ENCODE data around the gene NUTM2F.
"Not testable (repeated sequence)": the region's sequence is repeated elsewhere in the genome, so short reads cannot be mapped to it uniquely, and the experiment has no call there.

DNA sequence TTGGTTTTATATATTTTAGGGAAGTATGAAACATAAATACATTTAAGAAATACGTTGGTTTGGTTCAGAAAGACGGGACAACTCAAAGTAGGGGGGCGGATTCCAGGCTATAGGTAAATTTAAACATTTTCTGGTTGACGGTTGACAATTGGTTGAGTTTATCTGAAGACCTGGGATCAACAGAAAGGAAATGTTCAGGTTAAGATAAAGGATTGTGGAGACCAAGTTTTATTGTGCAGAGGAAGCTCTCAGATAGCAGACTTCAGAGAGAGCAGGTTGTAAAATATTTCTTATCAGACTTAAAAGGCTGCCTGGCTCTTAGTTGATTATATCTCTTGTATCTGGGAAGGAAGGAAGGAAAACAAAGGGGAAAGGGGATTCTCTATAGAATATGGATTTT lies 51.4 kb downstream of the NUTM2F start:
- TF ChIP-seq, protein P1, sequence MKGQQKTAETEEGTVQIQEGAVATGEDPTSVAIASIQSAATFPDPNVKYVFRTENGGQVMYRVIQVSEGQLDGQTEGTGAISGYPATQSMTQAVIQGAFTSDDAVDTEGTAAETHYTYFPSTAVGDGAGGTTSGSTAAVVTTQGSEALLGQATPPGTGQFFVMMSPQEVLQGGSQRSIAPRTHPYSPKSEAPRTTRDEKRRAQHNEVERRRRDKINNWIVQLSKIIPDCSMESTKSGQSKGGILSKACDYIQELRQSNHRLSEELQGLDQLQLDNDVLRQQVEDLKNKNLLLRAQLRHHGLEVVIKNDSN (CRISPR knock-in tag; IDR thresholded peaks at IDR 0.05): not testable (repeated sequence)
- TF ChIP-seq CTCF (IDR thresholded peaks at IDR 0.05); TCF7 (CRISPR knock-in tag; IDR thresholded peaks at IDR 0.05; ENCODE audit: low read depth); ARID4B (CRISPR knock-in tag; IDR thresholded peaks at IDR 0.05; ENCODE audit: borderline replicate concordance); NR3C1 (CRISPR knock-in tag; conservative IDR thresholded peaks at IDR 0.05; ENCODE audit: low read depth); NFYB (CRISPR knock-in tag; conservative IDR thresholded peaks at IDR 0.05; ENCODE audit: low read depth): not testable (repeated sequence)
- TF ChIP-seq, protein P2, sequence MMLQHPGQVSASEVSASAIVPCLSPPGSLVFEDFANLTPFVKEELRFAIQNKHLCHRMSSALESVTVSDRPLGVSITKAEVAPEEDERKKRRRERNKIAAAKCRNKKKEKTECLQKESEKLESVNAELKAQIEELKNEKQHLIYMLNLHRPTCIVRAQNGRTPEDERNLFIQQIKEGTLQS (CRISPR knock-in tag; conservative IDR thresholded peaks at IDR 0.05): not testable (repeated sequence)
- TF ChIP-seq, protein P3, sequence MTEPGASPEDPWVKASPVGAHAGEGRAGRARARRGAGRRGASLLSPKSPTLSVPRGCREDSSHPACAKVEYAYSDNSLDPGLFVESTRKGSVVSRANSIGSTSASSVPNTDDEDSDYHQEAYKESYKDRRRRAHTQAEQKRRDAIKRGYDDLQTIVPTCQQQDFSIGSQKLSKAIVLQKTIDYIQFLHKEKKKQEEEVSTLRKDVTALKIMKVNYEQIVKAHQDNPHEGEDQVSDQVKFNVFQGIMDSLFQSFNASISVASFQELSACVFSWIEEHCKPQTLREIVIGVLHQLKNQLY (CRISPR knock-in tag; IDR thresholded peaks at IDR 0.05): not testable (repeated sequence)
- TF ChIP-seq, protein P4, sequence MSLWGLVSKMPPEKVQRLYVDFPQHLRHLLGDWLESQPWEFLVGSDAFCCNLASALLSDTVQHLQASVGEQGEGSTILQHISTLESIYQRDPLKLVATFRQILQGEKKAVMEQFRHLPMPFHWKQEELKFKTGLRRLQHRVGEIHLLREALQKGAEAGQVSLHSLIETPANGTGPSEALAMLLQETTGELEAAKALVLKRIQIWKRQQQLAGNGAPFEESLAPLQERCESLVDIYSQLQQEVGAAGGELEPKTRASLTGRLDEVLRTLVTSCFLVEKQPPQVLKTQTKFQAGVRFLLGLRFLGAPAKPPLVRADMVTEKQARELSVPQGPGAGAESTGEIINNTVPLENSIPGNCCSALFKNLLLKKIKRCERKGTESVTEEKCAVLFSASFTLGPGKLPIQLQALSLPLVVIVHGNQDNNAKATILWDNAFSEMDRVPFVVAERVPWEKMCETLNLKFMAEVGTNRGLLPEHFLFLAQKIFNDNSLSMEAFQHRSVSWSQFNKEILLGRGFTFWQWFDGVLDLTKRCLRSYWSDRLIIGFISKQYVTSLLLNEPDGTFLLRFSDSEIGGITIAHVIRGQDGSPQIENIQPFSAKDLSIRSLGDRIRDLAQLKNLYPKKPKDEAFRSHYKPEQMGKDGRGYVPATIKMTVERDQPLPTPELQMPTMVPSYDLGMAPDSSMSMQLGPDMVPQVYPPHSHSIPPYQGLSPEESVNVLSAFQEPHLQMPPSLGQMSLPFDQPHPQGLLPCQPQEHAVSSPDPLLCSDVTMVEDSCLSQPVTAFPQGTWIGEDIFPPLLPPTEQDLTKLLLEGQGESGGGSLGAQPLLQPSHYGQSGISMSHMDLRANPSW (CRISPR knock-in tag; conservative IDR thresholded peaks at IDR 0.05; ENCODE audit: low read depth): not testable (repeated sequence)
